A549 (cell line): ENCODE results near the gene JUP.

Source experiments
- CHD2 ChIP-seq: fragments of 150-350 bp; IDR thresholded peaks from 2 replicates; pipeline ENCODE4 v1.6.1; 2014; ENCODE audit warnings: low read length; ENCODE audit not compliant: partially characterized antibody
- PHF8 ChIP-seq: fragments of 200-600 bp; sonication (generic); IDR thresholded peaks from 2 replicates; pipeline ENCODE4 v1.6.1; 2016; ENCODE audit warnings: low read depth, mild to moderate bottlenecking, antibody characterized with exemption, moderate library complexity, borderline replicate concordance
- POLR2A ChIP-seq: IDR thresholded peaks from 2 replicates; pipeline ENCODE4 v1.6.1; 2012; ENCODE audit warnings: mild to moderate bottlenecking, low read length
- ZFP36 ChIP-seq: fragments of 450-650 bp; IDR thresholded peaks from 2 replicates; pipeline ENCODE4 v1.6.1; 2014; ENCODE audit warnings: borderline replicate concordance; ENCODE audit not compliant: partially characterized antibody
- TF ChIP-seq, protein P1 (sequence below): fragments of >200 bp; sonication (Bioruptor Twin); formaldehyde crosslinking; IDR thresholded peaks from 3 replicates; pipeline ENCODE4 v1.5.1; 2016

DNA sequence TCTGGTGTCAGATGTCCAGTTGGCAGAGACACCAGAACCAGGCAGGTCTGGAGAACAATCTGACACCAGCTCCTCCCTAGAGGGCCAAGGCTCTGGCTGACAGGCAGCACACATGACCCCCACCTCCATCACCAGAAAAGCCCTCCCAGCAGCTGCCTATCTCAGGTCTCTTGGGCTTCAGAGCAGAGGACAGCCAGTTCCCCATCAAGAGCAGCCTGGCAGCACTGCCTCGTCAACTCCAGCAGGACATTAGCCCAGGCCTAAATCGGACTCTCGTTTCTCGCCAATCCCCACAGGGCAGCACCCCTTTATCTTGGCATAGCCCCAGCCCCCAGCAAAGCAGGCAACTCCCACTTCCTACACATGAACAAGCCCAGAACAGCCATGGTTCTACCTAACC lies 4.4 kb downstream of the JUP start:
- TF ChIP-seq ZFP36 (no peak), CHD2 (no peak), PHF8 (no peak), POLR2A (no peak)
- TF ChIP-seq, protein P1, sequence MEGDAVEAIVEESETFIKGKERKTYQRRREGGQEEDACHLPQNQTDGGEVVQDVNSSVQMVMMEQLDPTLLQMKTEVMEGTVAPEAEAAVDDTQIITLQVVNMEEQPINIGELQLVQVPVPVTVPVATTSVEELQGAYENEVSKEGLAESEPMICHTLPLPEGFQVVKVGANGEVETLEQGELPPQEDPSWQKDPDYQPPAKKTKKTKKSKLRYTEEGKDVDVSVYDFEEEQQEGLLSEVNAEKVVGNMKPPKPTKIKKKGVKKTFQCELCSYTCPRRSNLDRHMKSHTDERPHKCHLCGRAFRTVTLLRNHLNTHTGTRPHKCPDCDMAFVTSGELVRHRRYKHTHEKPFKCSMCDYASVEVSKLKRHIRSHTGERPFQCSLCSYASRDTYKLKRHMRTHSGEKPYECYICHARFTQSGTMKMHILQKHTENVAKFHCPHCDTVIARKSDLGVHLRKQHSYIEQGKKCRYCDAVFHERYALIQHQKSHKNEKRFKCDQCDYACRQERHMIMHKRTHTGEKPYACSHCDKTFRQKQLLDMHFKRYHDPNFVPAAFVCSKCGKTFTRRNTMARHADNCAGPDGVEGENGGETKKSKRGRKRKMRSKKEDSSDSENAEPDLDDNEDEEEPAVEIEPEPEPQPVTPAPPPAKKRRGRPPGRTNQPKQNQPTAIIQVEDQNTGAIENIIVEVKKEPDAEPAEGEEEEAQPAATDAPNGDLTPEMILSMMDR = no peak
